NCI-H1436 treated with DMSO at 0.1 percent for 48 hours (cell line): ENCODE results near the gene RNASEL.
"Not testable (repeated sequence)": the region's sequence is repeated elsewhere in the genome, so short reads cannot be mapped to it uniquely, and the experiment has no call there.

Experiments
- DNase-seq: peaks from one replicate; lab custom pipeline; 2025; lab: John Stamatoyannopoulos, UW

RNASEL gene

GRCh38 chr1:182588500-182589396 is at the start of gene RNASEL:
Gene RNASEL (minus strand): TSS chr1:182589256. CDS start chr1:182586806, 2,450 bp downstream.
- DNase-seq, result no peak

- DNase-seq, result no peak
Observed at GRCh38 chr1:182637769-182638168, 48.7 kb upstream of the RNASEL start.

GRCh38 chr1:182635871-182636270 is 46.8 kb upstream of the RNASEL start:
- DNase-seq, result no peak

- no peak for DNase-seq
Observed at GRCh38 chr1:182634306-182635072, 45.4 kb upstream of the RNASEL start.

- no peak for DNase-seq
Observed at GRCh38 chr1:182633657-182634281, 44.7 kb upstream of the RNASEL start.

- no peak for DNase-seq
Observed at GRCh38 chr1:182633031-182633430, 44.0 kb upstream of the RNASEL start.

- not testable (repeated sequence) for DNase-seq
Observed at GRCh38 chr1:182632441-182632857, 43.4 kb upstream of the RNASEL start.

GRCh38 chr1:182631954-182632353 is 42.9 kb upstream of the RNASEL start:
- no peak for DNase-seq

- DNase-seq, result no peak
Observed at GRCh38 chr1:182631053-182631677, 42.1 kb upstream of the RNASEL start.

GRCh38 chr1:182630586-182630985 is 41.5 kb upstream of the RNASEL start:
- no peak for DNase-seq

GRCh38 chr1:182629499-182630096 is 40.5 kb upstream of the RNASEL start:
- DNase-seq, result no peak

GRCh38 chr1:182629080-182629479 is 40.0 kb upstream of the RNASEL start:
- DNase-seq, result no peak

GRCh38 chr1:182628657-182629056 is 39.6 kb upstream of the RNASEL start:
- no peak for DNase-seq

- no peak for DNase-seq
Observed at GRCh38 chr1:182627622-182628021, 38.6 kb upstream of the RNASEL start.

- no peak for DNase-seq
Observed at GRCh38 chr1:182626527-182626926, 37.5 kb upstream of the RNASEL start.

- no peak for DNase-seq
Observed at GRCh38 chr1:182625719-182626504, 36.9 kb upstream of the RNASEL start.

- no peak for DNase-seq
Observed at GRCh38 chr1:182625024-182625423, 36.0 kb upstream of the RNASEL start.

- DNase-seq, result no peak
Observed at GRCh38 chr1:182624577-182624976, 35.5 kb upstream of the RNASEL start.

- DNase-seq, result no peak
Observed at GRCh38 chr1:182622901-182623528, 34.0 kb upstream of the RNASEL start.

GRCh38 chr1:182621906-182622305 is 32.9 kb upstream of the RNASEL start:
- no peak for DNase-seq
